Astrocyte of the cerebellum (primary cell): Measurements from ENCODE around the gene COPZ1.
"Not testable (repeated sequence)": the region's sequence is repeated elsewhere in the genome, so short reads cannot be mapped to it uniquely, and the experiment has no call there.

ENCODE experiments used
- DNase-seq: peaks from one replicate; pipeline ENCODE4 v3.0.0-alpha.2; 2011; ENCODE audit warnings: low read depth
- H3K4me3 ChIP-seq: 2 replicates; pipeline ENCODE4 v1.5.1; 2011; ENCODE audit warnings: mild to moderate bottlenecking, low read depth, low read length, moderate library complexity
- in situ Hi-C: cut with HindIII; loops from 2 replicates; pipeline ENCODE4 v1.10.0; 2017; ENCODE audit warnings: low sequenced_read_pairs
- TF ChIP-seq, protein P1 (sequence below): IDR thresholded peaks from 2 replicates; pipeline ENCODE4 v1.5.1; 2012; ENCODE audit warnings: low read length, low read depth, moderate library complexity, mild to moderate bottlenecking; ENCODE audit errors: missing control alignments

The COPZ1 gene

DNA sequence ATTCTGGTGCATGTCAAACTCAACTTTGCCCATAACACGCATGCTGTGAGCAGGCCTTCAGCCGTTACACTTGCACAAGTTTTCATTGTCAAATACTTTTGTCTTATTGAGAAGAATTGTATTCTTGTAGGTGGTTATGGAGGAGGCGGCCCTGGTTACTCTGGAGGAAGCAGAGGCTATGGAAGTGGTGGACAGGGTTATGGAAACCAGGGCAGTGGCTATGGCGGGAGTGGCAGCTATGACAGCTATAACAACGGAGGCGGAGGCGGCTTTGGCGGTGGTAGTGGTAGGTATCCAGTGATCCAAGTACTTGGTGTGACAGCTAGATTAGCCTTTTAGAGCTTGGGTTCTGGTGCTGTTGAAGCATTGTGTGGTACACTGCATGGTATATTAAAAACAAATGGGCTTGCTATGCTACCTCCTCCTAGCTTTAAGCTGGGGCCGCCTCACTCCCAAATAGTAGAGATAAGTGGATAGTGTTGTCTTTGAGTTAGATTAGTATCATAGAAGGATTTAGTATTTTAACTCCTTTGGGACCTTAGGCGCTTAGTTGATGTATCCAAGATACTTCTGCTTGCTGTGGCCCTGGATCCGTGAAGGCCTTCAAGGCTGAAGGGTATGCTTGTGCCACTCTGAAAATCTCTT lies 41.9 kb upstream of the COPZ1 start:
- in situ Hi-C loops = no loop called here

DNA sequence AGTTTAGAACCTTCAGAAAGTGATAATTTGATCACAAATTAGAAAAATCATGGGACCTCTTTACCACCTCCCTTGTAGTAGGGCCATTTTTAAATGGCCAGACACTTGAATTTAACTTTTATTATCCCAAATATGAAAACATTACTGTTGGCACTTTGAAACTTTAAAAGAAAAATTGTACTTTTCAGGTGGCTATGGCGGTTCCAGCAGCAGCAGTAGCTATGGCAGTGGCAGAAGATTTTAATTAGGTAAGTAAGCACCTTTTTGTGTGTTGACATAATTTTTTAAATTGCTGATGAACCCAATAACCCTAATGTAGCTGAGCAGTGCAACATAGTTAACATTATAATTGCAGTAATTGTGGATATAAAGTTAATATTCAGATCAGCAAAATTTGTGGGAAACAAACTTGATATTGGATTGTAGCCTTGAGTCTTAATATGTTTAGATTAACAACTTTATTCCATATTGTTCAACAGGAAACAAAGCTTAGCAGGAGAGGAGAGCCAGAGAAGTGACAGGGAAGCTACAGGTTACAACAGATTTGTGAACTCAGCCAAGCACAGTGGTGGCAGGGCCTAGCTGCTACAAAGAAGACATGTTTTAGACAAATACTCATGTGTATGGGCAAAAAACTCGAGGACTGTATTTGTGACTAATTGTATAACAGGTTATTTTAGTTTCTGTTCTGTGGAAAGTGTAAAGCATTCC lies 40.7 kb upstream of the COPZ1 start:
- DNase-seq, in situ Hi-C loops: not testable (repeated sequence)
- H3K4me3 ChIP-seq = peak overlapping the region; percentile 95

More for the DNA sequence above, 41.9 kb upstream of the COPZ1 start:
- no peak for DNase-seq
- TF ChIP-seq, protein P1, sequence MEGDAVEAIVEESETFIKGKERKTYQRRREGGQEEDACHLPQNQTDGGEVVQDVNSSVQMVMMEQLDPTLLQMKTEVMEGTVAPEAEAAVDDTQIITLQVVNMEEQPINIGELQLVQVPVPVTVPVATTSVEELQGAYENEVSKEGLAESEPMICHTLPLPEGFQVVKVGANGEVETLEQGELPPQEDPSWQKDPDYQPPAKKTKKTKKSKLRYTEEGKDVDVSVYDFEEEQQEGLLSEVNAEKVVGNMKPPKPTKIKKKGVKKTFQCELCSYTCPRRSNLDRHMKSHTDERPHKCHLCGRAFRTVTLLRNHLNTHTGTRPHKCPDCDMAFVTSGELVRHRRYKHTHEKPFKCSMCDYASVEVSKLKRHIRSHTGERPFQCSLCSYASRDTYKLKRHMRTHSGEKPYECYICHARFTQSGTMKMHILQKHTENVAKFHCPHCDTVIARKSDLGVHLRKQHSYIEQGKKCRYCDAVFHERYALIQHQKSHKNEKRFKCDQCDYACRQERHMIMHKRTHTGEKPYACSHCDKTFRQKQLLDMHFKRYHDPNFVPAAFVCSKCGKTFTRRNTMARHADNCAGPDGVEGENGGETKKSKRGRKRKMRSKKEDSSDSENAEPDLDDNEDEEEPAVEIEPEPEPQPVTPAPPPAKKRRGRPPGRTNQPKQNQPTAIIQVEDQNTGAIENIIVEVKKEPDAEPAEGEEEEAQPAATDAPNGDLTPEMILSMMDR = no peak
- peak overlapping the region; percentile 95 for H3K4me3 ChIP-seq

DNA sequence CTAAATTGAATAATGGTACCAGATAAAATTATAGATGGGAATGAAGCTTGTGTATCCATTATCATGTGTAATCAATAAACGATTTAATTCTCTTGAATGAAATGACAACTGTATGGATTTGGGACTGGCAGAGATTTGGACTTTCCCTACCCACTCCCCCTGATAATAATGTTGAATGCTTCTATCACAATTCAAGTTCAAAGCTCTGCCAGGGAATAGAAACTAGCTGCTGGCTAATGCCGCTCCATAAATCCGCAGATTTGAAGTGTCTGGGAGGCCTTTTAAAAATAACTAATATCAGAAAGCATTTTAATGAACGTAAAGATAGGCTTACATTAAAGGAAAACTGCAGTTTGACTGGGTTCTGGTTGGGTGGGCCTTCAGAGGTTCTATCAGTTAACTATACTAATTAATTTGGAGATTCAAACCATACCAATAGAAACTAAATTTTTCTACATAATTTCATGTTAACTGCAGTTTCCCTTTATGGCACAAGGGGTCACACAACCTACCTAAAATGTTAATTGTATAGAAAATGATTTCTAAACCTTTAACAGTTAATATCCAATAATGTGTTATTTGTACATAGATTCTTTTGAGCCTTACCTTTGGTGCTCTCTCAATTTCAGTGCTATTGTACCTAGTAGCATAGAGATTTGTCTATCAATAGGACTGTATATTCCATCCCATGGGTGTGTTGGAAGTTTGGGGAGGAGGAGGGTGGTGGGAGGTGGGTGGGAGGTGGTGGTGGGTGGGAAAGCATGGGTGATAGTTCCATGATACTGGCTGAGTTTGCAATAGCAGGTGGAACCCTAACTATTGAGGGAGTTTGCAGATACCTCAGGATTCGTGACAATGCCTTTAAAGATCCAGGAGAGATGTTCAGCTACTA lies 39.5 kb upstream of the COPZ1 start:
- in situ Hi-C loops = no loop called here
- TF ChIP-seq, protein P1 = peak; percentile 12
- no peak for DNase-seq
- H3K4me3 ChIP-seq = peak overlapping the region; percentile 20

DNA sequence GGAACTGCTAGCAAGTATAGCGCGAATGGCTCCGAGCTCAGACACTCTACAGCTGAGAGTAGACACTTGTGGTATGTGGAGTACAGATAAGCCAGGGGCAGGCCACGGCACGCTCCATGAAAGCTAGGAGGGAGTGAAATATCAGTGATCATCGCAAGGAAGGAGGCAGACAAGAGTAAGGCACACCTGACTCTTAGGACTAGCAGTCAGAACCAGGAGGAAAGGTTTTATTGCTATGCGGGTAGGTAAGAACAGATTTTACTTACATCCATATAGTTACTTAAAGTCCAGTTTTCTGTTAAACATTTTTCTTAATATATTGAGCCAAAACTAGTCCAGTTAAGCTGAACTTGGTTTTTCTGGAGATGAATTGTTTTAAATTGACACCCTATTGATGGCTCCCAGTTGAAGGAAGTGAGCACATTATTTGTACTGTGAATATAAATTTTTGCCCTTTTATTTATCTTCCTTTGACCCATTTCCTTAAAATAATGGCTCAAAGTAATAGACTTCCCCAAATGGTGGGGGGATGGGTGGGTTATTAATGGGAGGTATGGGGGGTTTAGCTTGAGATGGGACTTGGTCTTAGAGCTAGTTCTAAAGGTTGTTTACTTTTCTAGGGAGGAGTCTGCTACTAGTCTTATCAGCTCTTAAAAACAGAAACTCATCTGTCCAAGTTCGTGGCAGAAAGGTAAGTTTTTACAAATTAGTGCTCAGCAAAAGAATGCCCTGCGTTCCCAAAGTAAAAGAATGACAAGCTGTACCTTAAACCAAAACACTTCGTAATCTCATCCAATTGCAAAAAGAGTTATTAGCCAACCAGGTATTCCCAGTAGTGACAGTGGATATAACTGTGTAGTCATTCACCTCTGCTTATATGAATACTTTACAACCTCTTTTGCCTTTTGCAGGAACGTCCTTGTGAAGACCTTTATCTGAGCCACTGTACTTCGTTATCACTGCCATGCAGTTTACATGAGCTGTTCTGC lies 38.6 kb upstream of the COPZ1 start:
- TF ChIP-seq, protein P1 = no peak
- DNase-seq = no peak
- in situ Hi-C loops = no loop called here
- H3K4me3 ChIP-seq = no peak overlapping the region

DNA sequence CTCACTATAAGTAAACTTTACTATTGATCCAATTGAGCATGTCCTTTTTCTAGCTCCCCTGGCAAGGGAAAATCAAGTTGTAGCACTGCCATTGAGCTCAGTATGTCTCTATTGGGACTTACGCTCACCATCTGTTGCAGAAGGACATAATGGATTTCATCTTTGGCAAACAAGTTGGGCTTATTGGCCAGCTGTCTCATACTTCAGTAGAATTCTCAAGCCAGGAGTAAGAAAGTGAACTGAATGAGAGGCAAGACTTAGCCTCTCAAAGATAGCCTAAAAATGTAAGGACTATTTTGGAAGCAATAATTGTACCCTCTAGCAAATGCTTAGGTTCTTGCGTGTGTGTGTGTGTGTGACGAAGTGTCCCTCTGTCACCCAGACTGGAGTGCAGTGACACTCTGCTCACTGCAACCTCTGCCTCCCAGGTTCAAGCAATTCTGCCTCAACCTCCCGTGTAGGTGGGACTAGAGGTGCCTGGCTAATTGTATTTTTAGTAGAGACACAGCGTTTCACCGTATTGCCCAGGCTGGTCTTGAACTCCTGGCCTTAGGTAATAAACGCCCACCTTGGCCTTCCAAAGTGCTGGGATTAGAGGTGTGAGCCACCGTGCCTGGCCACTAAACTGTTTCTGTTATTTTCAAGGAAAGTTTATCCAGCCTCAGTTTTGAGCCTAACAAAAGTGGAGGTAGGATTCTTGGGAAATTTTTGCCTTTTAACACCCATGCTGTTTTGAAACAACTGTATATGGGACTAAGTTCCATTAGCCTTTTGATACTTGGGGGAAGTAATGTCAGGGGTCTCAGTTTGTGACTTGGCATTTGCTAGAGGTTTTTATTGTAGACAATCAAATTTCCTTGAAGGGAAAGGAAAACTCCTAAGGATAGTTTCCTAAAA lies 37.4 kb upstream of the COPZ1 start:
- in situ Hi-C loops = no loop called here

More for the DNA sequence above, 37.4 kb upstream of the COPZ1 start:
- H3K4me3 ChIP-seq = no peak overlapping the region
- no peak for DNase-seq
- TF ChIP-seq, protein P1 = no peak
